Renal pelvis (tissue), 4 donors: Measurements from ENCODE around the gene TBCCD1. TPM values are rescaled to one million over a fixed set of nuclear protein-coding genes. Genes with fewer than 3 reads are reported as not detected.
"Not testable (repeated sequence)": the region's sequence is repeated elsewhere in the genome, so short reads cannot be mapped to it uniquely, and the experiment has no call there.

ENCODE experiments used
- DNase-seq: peaks from one replicate; pipeline ENCODE4 v3.0.0-alpha.2; 2013
- polyA plus RNA-seq, 3 donors: library from polyadenylated mRNA; unstranded; fragments of 120-200 nt; gene quantifications; one replicate each; pipeline ENCODE4 v1.2.1, GENCODE V29; 2013; ENCODE audit not compliant: insufficient read length in 3 of 3

TBCCD1 gene
- polyA plus RNA-seq, 3 donors: 17.0 to 27.1 (median 22.4) TPM

- no peak for DNase-seq
These were observed 2.6 kb upstream of the TBCCD1 start for GRCh38 chr3:186569779-186570095.

DNA sequence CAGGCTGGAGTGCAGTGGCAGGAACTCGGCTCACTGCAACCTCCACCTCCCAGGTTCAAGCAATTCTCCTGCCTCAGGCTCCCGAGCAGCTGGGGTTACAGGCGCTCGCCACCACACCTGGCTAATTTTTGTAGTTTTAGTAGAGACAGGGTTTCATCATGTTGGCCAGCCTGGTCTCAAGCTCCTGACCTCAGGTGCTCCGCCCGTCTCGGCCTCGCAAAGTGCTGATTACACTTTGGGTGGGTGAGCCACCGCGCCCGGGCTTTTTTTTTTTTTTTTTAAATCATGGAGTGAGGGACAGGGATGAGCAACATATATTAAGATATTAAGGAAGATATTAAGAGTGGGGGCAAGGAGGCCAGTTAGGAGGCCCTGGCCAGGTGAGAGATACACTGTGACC lies 2.2 kb upstream of the TBCCD1 start:
- not testable (repeated sequence) for DNase-seq

DNA sequence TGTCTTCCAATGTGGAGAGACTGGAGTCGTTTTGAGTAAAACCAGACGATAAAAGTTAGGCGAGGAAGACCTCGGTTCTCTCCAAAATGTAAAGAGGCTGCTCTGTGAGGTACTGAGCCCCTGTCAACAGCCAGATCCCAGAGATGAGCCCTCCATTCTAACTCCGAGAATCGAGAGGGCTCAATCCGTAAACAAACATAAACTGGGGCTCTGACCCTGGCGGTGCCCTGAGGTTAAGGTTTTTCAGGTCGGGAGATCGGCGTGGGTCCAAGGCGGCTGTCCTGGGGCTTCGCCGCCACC lies 417 bp downstream of the TBCCD1 start:
- DNase-seq: peak; percentile 21

GRCh38 chr3:186564586-186564985 lies 2.6 kb downstream of the TBCCD1 start:
- no peak for DNase-seq

DNA sequence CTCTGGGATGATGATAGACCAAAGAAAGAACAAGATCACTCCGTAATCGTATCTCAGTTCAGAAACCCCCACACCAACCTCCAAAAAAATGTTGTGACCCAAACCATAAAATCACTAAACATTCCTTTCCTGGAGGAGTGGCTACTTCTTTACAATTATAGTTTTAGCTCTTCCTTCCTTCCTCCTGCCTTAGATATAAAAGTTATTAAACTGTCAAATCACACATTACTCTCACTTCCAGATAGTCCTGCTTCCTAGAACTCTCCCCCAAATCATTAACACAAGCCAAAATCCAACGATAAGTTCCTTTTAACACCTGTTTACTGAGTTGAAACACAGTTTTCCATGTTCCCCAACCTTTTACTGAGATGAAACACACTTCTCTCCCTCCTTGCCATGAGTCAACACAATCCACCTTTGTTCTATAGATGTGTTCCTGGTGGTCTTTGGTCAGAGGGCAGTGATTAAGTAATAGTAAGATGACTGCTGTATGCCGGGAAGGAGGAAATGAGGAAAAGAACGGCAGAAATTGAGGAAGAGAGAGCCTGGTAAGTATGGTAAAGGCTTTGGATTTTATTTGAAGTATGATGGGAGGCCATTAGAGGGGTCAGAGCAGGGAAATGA lies 14.6 kb downstream of the TBCCD1 start:
- DNase-seq: no peak

DNA sequence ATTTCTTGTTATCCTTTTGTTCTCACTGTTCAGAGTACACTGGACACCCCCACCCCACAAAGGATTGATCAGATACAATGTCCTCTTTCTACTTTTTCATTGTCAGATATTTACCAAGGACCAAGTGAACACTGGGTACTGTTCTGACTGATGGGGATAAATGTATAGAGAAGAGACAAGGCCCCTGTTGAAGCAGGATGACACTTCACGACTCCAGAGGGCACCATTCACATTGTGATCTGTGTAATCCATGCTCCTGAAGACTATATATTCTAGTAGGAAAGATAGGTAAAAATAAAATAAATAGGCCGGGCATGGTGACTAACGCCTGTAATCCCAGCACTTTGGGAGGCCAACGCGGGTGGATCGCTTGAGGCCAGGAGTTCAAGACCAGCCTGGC lies 15.8 kb downstream of the TBCCD1 start:
- no peak for DNase-seq

DNA sequence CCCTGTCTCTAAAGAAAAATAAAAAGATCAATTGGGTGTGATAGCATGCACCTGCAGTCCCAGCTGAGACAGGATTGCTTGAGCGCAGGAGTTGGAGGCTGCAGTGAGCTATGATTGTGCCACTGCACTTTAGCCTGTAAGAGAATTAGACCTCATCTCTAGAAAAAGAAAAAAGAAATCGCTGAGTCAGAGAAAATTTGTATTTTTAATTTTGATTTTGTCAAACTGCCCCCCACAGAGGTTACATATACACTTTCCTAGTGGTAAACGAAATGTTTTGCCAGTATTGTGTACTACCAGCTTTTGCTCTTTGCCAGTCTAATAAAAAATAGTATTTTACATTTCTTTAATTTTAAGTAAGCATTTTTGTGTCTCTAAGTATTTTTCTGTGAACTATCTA lies 17.6 kb downstream of the TBCCD1 start:
- DNase-seq: no peak

DNA sequence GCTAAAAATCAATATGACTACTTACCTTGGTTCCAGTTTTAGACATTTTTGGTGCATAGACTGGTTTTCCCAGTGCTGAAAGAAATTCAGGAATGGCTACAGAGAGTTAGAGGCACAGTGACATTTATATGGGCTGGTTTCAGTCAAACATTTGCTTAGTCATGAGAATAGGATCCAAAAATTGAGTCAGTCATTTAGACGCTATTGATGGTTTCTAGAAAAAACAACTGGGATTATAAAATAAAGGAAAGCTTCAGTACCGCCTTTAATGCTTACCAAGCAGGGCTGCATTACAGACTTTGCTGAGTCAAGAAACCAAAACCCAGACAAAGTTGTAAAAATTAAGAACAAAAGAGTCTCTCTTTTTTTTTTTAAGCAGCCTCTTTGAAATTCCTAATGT lies 22.9 kb downstream of the TBCCD1 start, which contains the start of gene CRYGS:
CRYGS (minus strand) TSS at position 100 of the 400 bp plus-strand sequence; CDS start at position 46, 54 bp downstream.
- no peak for DNase-seq

GRCh38 chr3:186540835-186541226 lies 26.3 kb downstream of the TBCCD1 start:
- no peak for DNase-seq

DNA sequence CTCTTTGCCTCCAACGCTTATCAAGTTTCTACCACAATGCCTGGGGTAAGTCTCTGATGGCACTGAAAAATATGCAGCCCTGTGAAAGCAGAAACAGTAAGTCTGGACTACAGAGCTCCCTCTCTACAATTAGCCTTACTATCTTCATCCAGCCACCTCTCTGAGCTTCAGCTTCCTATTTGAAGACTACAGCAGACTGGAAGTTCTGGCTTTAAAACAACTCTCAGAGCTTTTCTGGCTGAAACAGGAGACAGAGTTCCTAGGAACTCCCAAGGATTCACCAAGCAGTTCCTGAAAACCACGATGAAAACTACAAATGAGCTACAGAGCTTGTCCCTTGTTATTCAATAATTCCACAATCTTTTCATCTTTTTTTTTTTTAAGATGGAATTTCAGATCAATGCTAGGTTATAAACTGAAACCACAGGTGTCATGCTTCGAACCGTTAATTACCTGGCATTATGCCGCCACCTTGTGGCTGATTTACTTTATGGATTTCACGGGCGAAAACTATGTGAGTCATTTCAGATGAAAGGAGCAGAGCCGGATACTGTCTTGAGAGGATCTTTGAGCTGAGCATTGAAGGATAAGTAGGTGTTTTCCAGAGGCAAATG lies 26.8 kb downstream of the TBCCD1 start:
- peak; percentile 73 for DNase-seq

DNA sequence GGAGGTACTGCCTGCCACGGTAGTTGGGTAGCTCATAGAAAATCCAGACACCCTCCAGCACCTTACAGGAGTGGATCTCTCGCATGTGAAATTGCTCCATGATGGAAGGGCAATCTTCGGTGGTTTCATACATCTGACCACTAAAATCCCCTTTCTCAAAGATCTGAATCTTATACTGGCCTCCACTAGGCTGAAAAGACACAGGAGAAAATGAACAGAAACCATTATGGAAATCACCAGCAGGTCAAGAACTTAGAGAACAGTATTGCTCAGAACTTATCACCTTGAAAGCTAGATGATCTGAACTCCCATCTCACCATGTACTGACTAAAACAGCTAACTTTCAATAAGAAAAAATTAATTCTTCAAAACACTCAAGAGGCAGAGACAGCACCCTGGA lies 28.4 kb downstream of the TBCCD1 start:
- DNase-seq: no peak

DNA sequence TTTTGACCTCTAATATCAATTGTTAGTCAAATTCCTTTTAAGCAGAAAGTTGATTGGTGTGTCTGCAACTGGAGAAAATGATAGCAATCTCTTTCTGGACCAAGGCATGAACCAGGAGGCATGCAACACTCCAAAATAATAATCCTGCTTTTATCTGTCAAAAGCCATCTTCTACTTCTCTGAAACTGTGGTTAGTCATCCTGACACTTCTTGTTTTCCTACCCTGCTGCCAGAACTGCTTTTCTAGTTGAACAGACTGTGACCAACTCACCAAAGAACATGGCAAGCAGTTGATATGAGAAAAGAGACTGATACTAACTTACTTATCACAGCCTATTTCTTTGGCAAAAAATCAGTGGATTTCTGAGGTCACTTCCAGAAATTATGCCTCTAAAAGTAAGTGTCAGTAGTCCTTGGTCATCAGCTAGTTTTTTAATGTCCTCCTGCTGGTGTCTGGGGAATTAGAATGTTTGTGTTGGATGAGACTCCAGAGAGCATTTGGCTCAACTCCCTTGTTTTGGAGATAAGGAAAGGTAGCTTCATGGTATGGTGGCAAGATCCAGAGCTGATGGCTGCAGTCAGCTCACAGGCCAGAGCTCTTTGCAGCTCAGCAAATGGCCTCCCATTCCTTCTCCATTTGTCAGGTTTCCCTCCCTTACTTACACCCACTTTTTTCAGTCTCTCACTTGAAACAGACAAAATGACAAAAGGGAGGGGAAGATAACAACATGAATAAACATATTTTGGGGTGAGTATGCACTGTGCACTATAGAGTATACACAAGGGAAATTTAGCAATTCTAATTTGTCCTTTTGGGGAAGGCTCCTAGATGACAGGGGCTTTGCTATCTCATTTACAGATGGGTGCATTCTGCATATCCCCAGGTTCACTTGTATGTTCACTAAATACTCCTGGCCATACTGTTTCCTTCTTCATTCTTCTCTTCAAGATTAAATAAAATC lies 30.0 kb downstream of the TBCCD1 start:
- no peak for DNase-seq

DNA sequence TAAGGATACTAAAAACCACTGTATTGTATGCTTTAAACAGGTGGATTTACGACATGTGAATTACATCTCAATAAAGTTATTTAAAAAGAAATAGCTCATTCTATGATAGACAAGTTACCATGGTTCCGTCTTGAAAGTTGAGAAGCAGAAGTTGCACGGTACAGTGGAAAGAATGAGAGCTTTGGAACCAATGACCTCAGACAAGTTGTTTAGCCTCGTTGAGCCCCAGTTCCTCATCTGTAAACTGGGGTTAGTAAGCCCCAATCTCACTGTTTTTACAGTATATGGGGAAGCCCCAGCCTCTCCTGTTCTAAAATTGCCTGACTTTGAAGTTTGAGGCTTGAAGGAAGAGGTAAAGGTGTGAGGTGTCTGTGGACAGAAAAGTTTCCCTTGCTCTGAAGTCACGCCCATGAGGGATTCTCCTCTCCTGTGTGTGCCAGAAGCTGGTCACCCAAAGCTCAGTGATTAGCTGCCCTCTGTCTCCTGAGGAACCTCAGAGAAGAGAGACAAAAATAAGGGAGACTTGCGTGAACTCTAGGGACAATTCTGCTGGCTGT lies 32.9 kb downstream of the TBCCD1 start:
- no peak for DNase-seq

DNA sequence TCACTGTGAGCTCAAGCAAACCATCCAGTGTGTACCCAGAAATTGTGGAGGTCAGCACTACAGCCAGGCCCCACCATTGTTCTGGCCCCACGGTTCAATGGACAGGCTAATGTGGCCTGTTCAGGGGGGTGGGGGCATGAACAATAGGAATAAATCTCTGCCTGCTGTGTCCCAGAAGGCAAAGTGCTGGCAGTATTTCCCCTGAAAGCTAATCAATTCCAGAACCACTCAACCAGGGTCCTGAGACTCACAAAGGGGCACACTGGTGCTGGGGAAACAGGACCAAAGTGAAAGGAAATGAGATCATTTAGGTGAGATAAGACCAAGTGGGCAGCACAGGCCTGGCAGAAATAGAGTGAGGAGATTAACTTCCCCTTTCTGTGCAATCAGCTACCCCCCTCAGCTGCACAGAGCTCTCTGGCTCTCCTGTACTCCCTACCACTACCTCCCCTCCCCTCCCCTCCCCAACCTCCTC lies 34.5 kb downstream of the TBCCD1 start:
- DNase-seq: no peak

GRCh38 chr3:186531694-186532093 lies 35.4 kb downstream of the TBCCD1 start:
- DNase-seq: not testable (repeated sequence)

DNA sequence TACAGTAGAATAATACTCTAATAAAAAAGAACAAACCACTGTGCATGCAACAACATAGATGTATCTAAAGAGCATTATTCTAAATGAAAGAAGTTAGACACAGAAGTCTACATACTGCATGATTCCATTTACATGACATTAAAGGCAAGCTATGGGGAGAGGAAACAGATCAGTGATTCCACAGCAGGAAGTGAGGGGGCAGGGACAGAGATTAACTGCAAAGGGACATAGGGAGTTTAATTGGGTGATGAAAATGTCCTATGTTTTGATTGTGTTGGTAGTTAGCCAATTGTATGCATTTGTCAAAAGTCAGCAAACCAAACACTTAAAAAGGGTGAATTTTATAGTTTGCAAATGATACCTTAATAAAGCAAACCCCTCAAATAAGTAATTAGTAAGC lies 36.7 kb downstream of the TBCCD1 start:
- no peak for DNase-seq

- no peak for DNase-seq
These were observed 37.7 kb downstream of the TBCCD1 start for GRCh38 chr3:186529201-186529999.

GRCh38 chr3:186526256-186526606 lies 40.9 kb downstream of the TBCCD1 start:
- DNase-seq: peak; percentile 65

GRCh38 chr3:186525369-186526255 lies 41.5 kb downstream of the TBCCD1 start:
- DNase-seq: no peak

GRCh38 chr3:186524616-186525015 lies 42.5 kb downstream of the TBCCD1 start:
- no peak for DNase-seq

GRCh38 chr3:186523434-186523833 lies 43.7 kb downstream of the TBCCD1 start:
- no peak for DNase-seq
